Stimulated activated CD4-positive, alpha-beta T cell treated with anti-CD3 and anti-CD28 coated beads, Interleukin-12 subunit alpha, Interleukin-12 subunit beta, amount 100 ng/mL, for 24 hours (primary cell): ENCODE results near the gene BAHCC1.

Experiments
- DNase-seq, 2 experiments: peaks; one replicate each; pipeline ENCODE4 v3.0.0-alpha.2; 2020; ENCODE audit warnings: low read depth in 2 of 2

The BAHCC1 gene

DNA sequence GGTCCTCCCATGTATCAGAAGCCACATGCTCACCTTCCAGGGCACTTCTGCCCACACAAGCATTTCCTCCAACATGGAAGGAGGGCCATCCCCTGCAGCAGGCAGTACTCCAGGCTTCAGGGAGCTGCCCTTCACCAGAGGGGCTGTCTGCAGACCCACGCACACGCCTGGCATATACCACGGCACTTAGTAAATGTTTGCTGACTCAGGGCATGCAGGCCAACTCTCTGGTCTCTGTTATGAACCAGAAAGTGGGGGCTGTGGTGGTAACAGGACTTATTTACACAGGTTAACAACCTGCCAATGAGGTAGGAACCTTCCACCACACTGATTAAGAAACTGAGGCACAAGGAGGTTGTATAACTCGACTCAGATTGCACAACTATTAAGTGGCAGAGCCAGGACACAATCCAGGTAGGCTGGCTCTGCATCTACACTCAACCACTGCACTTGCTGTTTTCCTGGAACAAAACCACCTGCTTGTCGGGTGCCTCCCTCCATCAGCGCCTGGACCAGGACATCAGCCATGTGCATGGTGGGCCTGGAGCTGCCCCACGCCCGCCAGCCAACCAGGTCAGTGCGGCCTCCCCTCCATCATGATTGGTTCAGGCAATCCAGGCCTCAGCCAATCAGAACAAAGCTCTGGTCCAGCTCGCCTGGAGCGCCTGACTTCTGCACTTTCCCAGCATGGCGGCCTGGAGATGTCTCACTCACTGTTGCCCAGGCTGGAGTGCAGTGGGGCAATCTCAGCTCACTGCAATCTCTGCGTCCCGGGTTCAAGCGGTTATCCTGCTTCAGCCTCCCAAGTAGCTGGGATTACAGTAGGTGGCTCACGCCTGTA lies 98.2 kb downstream of the BAHCC1 start:
- no peak for DNase-seq

GRCh38 chr17:81494626-81495377 lies 99.5 kb downstream of the BAHCC1 start:
- DNase-seq: no peak

GRCh38 chr17:81498953-81499600 lies 103.8 kb downstream of the BAHCC1 start:
- DNase-seq: no peak

DNA sequence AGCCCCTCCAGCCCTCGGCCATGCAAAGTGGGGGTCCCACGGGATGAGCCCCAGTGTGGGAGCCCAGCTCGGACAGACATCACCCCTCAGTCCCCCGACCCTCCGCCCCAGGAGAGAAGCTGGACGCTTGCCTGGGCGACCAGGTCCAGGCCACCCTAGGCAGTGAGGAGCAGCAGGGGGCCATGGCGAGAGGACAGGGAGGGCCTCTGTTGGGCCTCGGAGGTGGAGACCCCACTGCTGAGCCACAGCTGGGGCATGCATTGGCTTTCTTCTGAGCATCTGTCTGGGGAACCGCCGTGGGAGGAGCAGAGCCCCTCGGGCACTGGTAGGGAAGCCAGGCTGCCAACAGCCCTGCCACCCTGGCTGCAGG lies 104.3 kb downstream of the BAHCC1 start:
- no peak for DNase-seq

DNA sequence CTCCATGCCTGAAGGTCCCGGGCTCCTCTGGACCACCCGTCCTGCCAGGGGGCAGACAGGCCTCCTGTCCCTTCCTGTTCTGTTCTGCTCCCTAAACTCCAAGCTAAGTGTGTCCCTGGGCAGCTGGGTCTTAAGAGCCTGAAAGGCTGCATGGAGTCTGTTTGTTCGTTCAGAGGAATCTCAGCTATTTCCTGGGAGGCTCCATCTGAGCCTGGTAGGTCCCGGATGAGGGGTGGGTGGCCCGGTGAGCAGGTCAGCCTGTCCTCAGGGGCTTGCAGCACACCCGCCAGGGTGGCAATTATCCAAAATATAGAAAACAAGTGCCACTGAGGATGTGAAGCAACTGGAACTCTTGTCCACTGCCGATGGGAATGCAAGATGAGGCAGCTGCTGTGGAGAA lies 104.8 kb downstream of the BAHCC1 start:
- no peak for DNase-seq

DNA sequence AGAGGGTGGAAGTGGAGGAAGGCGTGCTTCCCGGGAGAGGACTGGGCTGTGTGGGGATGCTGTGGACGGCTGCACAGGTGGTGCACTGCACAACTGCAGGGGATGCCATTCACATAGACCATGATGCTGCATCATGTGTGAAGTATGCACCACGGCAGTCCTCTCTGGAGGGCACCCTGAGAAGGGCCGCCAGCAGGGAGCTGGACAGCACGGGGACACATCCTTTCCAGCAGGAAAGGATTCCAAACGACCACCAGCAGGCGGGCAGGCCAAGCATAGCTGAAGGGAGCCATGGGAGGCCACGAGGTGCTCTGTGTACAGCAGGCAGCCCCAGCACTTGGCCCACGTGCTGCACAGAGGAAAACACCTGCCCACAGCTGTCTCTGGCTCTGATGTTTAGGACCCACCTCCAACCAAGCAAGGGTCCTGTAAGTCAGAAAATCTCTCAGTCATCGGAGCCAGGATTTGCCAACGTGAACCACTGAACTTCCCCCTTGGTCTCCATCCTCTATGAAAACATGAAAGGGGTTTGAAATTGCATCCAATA lies 107.3 kb downstream of the BAHCC1 start:
- DNase-seq: no peak

DNA sequence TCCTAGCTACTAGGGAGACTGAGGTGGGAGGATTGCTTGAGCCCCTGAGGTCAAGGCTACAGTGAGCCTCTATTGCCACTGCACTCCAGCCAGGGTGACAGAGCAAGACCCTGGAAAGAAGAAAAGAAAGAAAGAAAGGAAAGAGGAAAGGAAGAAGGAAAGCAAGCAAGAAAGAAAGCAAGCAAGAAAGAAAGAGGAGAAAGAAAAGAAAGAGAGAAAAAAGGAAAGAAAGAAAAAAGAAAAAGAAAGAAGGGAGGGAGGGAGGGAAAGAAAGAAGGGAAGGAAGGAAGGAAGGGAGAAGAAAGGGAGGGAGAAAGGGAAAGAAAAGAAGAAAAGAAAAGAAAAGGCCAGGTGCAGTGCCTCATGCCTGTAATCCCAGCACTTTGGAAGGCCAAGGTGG lies 108.4 kb downstream of the BAHCC1 start:
- DNase-seq: no peak

DNA sequence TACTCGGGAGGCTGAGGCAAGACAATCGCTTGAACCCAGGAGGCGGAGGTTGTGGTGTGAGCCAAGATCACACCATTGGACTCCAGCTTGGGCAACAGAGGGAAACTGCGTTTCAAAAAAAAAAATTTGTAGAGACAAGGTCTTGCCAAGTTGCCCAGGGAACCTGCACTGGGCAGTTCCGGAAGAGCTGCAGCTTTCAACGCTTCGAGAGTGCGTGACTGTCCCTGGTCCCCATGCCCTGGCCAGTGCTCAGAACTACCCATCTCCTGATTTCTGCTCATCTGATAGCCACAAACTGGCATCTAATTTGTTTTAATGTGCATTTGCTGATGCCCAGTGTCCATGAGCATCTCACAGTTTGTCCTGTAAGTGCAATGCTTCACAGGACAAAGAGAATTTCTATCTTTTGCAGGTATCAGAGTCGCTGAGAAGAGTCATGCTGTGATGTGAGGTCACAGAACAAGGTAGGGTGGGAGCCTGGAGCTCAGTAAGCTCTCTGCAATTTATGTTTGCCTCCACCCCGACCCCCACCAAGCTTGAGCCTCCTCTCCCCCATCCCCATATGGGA lies 113.5 kb downstream of the BAHCC1 start:
- no peak for DNase-seq

DNA sequence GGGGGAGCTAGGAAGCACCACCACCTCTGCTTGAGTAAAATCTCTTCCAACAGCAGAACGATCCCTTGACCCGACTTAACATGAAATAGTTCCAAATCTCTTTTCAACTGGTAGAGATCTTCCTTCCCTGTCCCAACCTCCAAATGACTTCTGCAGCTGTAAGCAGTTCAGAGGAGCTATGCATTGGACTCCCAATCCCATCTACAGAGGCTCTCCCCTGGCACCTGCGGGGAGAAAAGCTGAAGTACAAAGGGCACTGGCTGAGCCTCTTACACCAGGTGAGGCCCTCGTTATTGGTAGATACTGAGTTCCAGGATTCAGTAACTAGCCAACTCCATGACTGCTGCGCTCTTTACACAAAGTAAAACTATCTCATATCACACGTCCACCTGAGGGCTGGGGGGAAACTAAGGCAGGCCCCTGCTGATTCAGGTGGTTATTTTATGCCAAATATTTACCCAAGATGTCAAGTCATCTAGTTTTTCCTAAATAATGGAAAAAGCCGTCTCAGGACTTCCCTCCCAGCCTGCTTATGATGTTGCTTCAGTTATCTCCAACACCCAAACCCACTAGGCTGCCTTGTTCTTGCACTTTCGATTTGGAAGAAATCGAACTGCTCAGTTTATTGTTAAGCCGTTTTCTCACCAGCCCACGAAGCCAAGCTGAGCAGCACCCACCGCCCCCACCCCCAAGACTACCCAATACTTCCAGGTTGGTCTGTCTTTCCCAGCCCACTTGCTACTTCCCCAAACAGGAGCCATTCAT lies 114.1 kb downstream of the BAHCC1 start:
- no peak for DNase-seq

- DNase-seq: no peak
Measured at GRCh38 chr17:81509972-81510784, 114.9 kb downstream of the BAHCC1 start.

- no peak for DNase-seq
Measured at GRCh38 chr17:81510785-81511553, 115.7 kb downstream of the BAHCC1 start.

DNA sequence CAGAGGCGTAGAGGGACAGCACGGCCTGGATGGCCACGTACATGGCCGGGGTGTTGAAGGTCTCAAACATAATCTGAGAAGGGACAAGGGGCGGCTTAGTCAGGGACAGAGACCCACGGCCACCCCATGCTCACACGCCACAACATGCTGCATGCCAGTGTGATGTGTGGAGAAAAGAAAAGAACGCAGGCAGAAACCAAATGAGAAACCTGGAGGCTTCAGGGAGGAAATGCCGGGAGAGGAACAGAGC lies 116.2 kb downstream of the BAHCC1 start:
- no peak for DNase-seq

DNA sequence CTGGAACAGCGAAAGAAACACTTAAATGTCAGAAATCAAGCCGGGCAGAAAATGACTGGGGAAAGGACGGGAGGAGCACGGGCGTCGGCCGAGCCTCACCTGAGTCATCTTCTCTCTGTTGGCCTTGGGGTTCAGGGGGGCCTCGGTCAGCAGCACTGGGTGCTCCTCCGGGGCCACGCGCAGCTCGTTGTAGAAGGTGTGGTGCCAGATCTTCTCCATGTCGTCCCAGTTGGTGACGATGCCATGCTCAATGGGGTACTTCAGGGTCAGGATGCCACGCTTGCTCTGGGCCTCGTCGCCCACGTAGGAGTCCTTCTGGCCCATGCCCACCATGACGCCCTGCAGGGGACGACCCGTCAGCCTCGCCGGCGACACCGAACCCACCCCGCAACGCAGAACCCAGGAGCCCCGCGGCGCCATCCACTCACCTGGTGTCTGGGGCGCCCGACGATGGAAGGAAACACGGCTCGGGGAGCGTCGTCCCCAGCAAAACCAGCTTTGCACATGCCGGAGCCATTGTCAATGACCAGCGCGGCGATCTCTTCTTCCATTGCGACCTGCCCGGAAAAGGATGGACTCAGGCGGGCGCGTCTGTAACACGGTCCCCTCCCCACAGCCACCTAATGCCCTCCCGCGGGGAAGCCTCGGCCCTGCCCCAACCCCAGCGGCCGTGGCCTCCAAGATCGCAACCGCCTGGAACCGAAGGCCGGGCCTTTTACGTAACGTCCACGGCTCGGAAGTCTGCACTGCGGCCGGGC lies 116.7 kb downstream of the BAHCC1 start:
- DNase-seq: peak in 1 of 2 experiments; percentile 39

GRCh38 chr17:81512562-81513371 lies 117.5 kb downstream of the BAHCC1 start, which contains the start of gene ACTG1:
TSS of gene ACTG1 (minus strand) at chr17:81512799. CDS start at chr17:81512354, 445 bp downstream.
- peak; percentile 79 to 85 for DNase-seq

DNA sequence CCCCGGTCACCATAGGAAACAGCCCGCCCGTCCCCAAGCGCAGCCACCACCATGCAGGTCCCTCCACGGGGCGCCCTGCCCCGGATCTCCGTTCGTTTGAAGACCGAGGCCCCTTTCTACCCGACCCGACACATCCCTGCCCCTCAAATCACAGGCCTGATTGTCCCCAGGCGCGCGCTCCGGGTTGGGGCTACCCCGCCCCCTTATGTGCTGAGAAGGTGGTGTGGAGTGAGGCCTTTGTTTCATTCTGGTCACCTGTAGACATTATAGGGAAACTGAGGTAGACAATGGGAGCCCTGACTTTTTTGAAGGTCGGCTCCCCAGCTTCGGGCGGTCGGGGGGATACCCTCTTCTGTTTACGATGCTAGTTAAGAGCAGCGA lies 118.1 kb downstream of the BAHCC1 start:
- DNase-seq: no peak

DNA sequence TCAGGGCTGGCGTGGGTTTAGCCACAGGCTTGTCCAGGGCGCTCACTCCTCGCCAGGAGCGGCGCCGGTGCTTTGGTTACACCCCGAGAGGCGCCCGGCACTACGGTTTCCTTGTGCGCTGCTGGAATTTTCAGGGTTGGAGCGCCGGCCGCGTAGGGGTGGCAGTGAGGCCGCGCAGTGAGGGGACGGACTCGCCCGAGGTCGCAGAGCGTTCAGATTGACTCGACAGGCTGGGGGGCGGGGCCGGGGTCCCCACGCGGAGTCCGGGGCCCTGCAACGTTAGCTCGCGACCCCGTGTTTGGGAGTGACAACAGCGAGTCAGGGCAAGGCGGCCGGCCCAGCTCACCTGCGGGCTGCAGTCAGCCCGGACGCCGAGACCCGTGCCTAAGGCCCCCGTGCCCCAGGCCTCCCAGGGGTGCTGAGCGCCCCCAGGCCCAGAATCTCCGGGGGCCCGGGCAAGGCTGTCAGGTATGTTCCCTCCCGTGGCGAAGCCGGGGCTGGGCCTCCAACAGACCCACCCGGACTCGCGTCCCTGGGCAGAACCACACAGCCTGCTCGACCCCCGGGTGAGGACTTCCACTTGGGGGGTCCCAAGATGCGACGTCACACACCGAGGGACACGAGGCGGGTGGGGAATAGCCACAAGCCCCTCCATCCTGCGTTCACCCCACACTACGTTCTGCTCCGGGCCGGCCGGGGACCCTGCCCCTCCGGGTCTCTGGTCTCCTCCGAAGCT lies 118.7 kb downstream of the BAHCC1 start:
- no peak for DNase-seq

DNA sequence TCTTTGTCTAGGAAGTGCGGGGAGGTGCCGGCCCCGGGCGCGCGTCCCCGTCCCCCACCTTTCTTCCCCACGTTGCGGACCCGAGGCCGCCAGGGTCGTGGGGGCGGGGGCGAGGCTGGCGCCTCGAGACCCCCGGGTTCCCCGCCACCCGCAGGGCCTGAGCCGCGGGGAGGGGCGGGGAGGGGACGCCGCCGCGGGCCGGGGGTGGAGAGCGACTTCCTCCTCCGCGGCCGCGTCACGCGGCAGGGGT lies 119.2 kb downstream of the BAHCC1 start:
- no peak for DNase-seq
